ENCODE data around the gene TSKS.
"Not testable (repeated sequence)": the region's sequence is repeated elsewhere in the genome, so short reads cannot be mapped to it uniquely, and the experiment has no call there.

TSKS gene

DNA sequence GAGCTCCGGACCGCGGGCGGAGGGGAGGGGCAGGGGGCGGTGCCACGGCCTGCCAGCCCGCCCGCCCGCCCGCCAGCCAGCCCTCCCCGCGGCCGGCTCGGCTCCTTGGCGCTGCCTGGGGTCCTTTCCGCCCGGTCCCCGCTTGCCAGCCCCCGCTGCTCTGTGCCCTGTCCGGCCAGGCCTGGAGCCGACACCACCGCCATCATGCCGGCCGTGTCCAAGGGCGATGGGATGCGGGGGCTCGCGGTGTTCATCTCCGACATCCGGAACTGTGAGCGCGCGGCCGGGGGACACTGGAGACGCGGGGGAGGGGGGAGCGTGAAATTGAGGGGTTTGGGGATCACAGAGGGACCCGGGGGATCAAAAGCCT, 3.8 kb upstream of the TSKS start, which contains the start of gene AP2A1:
Gene AP2A1, plus strand, starts transcription at position 72 of the 370 bp plus-strand sequence. Its CDS starts 133 bp downstream, at position 205.
- DNase-seq (ENCODE audit: low read depth) = no peak

DNA sequence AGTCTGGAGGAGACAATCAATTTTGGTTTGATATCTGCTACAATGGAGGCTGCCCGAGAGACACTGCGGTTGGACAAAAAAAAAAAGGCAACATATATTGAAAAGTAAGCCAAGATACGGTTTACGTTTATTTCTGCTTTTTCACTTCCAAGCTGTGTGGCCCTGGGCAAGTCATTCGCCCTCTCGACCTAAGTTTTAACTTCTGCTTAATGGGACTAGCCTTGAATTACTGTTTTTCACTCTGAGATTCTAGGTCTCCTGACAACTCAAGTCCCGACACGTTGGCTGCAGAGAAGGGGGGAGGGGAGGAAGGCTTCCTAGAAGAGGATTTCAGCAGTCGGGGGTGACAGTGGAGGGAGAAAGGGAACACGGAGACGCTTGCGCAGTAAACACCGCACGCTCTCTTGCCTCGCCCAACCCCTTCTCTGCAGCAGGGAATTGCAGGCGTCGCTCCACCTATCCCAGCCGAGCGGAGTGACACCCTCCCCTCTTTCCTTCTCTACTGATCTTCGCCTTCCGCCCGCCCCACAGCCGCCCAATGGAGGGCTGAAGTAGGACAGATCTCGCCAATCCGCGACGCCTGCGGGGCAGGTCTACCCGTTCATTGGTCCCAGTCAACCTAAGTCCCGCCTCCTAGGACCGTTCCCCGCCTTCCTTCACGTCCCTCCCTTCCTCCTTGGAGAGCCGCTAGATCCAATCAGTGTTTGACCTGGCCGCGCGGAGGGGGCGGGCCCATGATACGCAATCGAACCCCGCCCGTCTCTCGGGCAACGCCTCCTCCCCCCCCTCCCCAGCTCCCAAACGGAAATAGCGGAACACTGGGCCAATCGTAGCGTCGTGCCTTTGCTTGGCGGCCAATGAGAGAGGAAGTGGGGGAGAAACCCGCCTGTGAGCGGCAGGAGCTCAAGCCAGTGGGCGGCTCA, 3.2 kb upstream of the TSKS start:
- peak; percentile 98 for DNase-seq (ENCODE audit: low read depth)

DNA sequence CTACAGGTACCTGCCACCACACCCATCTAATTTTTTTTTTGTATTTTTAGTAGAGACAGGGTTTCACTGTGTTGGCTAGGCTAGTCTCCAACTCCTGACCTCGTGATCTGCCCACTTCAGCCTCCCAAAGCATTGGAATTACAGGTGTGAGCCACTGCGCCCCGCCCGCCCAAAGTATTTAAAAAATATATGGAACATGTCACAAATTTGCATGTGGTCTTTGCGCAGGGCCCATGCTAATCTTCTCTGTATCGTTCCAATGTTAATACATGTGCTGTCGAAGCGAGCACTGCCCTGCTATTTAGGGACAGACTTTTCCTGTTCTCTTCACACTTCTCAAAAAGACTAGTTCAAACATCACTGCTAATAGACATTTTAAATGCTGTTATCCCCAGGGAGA, 1.2 kb upstream of the TSKS start:
- DNase-seq (ENCODE audit: low read depth) = no peak

DNA sequence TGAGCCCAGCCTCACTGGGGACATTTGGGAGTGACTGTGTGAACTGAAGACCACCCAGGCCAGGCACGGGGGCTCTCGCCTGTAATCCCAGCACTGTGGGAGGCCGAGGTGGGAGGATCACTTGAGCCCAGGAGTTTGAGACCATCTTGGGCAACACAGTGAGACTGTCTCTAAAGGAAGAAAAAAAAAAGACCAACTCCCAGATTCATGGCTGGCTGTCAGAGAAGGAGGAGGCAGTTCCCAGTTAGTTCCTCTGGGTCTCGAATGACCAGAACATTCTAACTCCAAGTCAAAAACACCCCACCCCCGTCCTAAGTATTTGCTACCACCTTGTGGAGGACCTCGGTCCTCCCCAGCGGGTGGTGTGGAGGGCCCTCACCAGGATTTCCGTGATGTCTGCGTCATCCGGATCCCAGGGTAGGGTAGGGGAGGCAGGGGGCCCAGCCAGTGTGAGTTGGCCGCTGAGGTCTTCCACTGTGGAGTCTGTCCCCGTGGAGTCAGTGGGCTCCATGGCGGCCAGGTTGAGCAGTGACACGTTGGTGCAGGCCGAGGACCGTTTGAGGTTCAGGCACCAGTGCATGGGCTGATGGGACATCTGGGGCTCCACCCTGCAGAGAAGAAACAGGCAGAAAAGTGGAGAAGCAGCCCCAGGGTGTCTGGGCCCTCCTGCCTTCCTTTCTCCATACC, 1.3 kb downstream of the TSKS start:
- no peak for DNase-seq (ENCODE audit: low read depth)

DNA sequence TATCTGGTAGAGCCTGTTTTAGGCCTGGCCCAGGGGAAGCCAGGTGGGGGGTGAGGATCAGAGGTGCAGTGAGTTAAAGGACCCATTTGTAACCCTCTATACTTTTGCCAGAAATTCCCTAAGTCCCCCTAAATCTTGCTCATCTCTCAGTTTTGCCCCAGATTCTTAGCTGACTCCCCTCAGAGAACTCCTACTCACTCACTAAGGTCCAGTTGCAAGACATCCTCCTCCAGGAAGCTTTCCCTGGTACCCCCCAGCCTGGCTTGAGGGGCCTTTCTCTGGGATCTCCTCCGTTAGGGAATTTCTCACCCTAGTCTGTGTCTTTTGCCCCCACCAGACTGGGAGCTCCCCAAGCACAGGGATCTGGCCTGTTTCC, 1.9 kb downstream of the TSKS start:
- no peak for DNase-seq (ENCODE audit: low read depth)

DNA sequence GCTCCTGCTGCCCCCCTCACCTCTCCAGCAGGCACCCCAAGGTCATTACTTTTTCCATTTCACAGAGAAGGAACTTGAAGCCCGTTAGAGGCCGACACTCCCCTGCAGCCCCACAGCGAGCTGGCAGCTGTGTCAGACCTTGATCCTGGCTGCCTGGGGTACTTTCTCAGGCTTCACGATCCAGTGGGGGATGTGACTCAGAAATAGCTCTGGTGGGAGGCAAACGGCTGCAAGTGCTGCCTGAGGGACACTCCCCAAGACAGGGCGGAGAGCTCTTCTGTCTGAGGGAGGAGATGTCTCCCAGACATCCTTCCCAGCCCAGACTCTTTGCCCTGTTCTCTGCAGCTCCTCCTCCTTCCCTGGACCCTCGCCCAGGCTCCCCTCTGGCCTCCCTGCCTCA, 4.8 kb downstream of the TSKS start:
- DNase-seq (ENCODE audit: low read depth) = no peak

DNA sequence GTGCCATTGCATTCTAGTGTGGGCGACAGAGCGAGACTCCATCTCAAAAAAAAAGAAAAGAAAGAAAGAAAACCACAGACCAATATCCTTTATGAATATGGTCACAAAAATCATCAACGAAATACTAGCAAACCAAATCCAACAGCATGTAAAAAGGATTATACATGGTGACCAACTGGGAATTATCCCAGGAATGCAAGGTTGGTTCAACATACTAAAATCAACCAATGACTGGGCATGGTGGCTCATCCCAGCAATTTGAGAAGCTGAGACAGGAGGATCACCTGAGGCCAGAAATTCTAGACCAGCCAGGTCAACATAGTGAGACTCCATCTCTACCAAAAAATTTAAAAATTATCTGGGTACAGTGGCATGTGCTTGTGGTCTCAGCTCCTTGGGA, 7.2 kb downstream of the TSKS start:
- DNase-seq (ENCODE audit: low read depth) = no peak

DNA sequence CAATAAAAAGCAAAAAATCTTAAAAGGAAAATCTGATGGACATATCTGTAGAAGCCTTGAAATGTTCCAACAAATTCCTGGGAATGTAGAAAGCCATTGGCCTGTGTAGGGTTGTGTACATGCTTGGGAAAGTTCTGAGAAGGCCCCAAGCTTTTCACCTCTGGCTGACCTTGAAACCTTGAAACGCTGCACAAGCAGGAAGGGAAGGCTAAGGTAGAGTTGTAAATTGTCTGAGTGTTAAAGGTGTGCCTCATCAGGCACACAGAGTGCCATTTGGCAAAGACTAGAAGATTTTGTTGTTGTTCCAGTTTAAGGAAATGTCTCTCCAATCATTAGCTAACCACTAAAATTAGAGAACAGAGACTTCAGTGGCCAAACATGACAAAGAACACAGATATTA, 10.4 kb downstream of the TSKS start:
- no peak for DNase-seq (ENCODE audit: low read depth)

DNA sequence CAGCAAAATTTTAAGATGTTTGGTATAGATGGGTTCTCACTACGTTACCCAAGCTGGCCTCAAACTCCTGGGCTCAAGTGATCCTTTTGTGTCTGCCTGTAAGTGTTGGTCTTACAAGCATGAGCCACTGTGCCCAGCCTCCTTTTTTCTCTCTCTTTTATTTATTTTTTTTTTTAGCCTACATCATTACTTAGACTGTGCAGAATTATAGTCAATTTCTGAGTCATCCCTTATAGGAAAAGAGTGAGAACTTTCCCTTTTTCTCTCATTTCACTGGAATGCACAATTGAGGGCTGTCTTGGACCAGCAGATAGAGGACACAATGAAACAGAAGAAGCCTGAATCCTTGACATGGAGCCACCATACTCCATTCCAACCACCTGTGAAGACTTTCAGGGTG, 13.3 kb downstream of the TSKS start:
- no peak for DNase-seq (ENCODE audit: low read depth)

DNA sequence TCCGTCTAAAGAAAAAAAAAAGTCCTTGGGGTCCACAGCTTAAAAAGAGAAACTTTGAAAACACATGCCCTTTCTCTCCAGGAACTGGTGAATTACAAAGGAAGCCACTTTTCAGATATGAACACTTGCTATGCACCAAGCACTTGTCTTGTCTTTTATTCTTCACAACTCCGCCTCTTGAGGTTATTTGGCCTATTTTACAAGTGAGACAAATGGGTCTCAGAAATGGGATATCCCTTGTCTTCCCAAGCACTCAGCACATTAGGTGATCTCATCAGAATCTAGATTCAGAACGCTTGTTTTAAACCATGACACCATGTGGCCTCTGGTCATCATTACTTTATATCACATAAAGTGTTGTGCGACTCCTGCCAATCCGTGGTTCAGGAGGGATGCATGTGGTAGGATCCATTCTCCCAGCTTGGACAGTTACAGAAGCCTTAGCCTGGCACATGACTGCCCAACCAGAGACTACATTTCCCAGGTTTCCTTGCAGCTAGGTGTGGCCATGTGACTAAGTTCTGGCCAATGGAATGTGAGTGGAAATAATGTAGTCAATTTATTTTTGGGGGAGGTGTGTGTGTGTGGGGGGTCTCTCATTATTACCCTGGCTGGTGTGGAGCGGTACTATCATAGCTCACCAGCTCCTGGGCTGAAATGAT, 13.9 kb downstream of the TSKS start:
- DNase-seq (ENCODE audit: low read depth) = no peak

DNA sequence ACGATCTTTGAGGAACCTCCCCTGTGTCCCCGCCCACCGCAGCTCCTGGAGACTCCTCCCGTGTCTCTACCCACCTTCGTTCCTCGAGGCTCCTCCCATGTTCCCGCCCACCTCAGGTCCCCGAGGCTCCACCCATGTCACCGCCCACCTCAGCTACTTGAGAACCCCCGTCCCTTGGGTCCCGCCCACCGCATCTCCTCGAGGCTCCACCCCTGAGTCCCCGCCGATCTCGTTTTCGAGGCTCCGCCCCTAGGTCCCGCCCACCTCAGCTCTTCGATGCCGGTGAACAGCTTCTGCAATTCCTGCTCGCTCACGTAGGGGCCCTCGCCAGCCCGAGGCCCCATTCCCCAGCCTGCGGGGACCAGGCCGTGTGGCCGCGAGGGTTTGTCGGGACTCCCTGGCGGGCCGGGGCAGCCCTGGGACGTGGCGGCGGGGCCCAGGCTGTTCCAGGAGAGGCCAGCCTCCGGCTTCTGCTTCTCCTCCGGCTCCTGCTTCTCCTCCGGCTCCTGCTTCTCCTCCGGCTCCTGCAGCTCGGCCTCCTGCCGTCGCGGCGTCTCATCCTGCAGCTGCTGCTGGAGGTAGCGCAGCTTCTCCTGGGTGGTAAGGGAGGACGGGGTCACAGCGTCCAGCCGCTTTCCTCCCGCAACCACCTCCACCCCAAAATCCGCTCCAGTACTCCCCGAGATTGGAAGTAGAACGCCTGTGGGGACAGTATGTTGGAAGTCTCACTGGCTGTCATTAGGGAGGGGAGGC, 16.7 kb downstream of the TSKS start:
- peak; percentile 66 for DNase-seq (ENCODE audit: low read depth)

DNA sequence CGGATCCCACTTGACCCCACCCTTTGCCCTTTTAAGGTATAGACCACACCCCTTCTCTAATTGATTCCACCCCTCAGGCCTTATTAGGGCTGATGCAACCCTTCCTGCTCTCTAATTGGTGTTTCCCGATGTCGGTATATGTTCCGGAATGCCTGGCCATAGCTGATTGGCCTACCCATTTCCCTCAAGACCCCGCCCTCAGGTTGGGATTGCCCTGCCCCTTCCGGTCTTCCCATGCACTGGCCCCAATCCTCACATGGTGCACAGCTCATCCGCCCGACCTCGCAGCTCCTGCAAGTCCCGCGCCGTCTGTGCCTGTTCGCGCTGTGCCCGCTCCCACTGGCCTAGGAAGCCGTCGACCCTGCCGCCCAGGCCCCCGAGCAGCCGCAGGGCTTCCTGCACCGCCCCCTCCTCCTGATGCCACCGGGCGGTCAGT, 18.1 kb downstream of the TSKS start:
- no peak for DNase-seq (ENCODE audit: low read depth)

DNA sequence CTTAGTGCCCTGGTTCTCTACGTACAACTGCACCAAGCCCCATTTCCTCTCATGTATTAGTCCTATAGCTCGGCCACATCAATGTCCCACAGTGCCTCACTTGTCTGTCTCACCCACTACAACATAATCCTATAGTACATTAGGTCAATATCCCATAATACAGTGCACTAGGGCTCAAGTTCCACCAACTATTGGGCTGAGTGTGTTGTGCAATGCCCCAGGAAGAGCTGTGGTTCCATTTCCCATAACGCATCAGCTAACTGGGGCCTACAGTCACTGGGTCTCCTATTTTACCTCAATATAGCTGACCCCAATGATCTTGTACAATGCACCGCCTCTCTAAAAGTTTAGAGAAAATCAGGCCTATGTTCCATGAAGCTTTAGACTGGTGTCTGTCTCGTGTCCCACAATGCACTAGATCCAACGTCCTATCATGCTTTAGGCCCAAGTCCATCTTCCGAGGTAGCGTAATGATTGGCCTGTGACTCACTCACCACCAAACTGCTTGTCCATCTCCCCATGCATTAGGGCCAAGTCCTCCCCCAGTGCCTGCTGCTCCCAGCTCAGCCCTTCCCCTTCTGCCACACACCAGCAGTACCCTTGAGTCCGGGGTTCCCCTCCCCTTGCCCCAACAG, 21.8 kb downstream of the TSKS start:
- DNase-seq (ENCODE audit: low read depth) = no peak

DNA sequence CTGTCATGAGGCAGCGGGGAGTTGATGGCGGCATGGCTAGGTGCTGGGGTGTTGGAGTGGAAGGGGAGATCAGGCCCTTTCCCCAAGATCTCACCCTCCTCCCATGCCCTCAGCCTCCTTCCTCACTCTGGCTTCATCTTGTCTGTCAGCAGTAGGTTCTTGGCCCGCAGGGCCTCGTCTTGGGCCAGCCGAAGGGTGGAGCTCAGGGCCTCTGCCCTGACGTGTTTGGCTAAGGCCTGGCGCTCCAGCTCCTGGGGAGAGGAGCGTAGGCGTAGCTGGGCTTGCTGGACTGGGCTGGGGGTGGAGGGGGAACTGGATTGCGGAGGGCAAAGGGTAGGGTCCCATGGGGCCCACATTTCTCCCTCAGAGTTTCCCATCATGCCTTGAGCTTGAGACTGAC, 23.2 kb downstream of the TSKS start:
- DNase-seq (ENCODE audit: low read depth) = no peak

DNA sequence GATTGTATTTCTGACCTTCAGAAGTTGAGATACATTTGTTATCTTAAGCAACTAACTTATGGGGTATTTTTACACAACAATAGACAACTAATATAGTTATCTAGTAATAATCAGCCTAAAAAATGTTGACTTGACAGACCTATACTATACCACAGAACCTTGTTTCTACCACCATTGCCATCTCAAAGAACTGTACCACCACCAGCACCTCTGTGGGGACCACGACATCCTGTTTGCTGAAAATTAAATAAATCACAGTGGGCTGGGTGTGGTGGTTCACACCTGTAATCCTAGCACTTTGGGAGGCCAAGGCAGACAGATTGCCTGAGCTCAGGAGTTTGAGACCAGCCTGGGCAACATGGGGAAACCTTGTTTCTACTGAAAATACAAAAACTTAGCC, 24.0 kb downstream of the TSKS start:
- no peak for DNase-seq (ENCODE audit: low read depth)

DNA sequence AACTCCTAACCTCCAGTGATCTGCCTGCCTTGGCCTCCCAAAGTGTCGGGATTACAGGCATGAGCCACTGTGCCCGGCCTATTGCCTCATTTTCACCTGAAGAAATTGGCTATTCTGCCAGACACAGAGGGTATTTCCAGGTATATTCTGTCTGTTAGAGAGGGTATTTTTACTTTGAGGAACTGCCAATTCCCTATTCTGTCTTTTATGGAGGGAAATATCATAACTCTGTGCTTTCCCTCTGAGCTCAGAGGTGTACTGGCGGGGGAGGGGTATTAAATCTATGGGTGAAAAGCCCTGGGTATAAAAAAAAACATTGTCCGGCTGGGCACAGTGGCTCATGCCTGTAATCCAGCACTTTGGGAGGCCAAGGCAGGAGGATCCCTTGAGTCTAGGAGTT, 24.8 kb downstream of the TSKS start:
- DNase-seq (ENCODE audit: low read depth) = no peak

DNA sequence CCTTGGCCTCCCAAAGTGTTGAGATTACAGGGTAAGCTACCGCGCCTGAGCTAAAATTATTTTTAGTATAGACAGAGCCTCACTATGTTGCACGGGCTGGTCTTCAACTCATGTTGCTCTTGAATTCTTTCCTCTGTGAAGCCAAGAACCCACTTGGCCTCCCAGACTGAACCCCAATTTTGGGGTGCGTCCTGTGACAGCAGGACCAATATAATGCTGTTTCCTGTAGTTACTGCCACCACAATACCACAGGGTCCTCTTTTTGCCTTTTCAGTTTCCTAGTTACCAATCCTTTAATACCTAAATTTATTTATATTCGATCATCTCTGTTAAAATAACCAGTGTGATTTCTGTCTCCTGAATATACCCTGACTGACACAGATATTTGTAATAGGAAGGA, 32.9 kb downstream of the TSKS start:
- DNase-seq (ENCODE audit: low read depth) = no peak

DNA sequence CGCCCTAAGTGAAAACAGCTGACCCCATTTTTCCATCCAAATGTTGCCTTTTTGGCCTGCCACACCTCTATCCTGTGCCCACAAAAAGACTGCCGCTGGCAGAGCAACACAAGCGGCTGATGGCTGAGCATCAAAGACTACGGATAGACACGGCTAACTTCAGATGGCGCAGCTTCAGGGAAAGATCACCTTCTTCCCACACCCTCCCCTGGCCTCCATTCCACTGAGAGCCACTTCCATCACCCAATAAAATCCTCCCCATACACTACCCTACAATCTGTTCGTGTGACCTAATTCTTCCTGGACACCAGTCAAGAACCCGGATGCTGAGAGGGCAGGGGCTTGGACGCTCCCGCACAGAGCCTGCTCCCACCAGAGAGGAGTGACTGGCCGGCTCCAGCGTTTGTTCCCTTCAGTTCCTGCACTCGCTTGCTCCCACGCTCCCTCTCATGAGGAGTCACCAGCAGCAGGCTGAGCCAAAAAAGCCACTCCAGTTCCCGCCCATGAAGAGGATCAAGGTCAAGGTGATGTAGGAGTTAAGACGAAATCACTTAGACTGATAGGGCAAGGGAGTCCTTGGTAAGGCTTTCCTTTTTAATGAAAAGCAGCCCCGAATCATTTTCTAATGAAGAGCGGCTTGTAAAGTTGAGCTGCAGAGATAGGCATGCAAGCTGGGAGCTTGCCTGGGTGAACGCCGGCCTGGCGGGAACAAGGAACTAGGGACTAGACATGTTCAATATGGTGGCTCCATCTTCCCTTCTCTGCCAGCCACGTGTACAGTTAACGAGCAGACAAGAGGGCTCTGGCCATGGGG, 35.7 kb downstream of the TSKS start:
- DNase-seq (ENCODE audit: low read depth) = no peak

DNA sequence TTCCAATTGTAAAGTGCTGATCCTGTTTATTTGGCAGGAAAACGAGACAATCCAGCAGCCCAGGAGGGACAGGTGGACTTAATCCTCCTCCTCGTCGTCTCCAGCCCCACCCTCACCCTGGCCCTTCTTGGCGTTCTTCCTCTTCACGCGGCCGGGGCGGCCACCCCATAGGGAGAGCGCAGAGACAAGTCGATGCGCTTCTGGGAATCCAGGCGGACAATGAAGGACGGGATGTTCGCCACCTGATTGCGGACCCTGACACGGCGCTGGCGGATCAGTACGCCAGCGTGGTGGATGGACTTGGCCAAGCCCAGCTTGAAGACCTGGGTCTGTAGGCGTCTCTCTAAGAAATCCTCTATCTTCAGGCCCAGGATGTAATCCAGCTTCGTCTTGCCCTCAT, 43.7 kb downstream of the TSKS start:
- DNase-seq (ENCODE audit: low read depth) = not testable (repeated sequence)

DNA sequence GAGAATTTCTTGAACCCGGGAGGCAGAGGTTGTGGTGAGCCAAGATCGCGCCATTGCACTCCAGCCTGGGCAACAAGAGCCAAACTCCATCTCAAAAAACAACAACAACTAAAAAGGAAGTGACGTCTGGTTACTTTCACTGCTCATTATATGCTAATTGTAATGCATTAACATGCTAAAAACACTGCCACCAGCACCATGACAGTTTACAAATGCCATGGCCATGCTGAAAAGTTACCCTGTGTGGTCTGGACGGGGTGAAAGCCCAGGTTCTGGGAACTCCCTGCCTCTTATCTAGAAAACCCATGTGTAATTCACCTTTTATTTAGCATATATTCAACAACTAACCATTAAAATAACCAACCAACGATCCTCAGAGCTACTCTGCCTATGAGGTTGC, 44.1 kb downstream of the TSKS start:
- DNase-seq (ENCODE audit: low read depth) = no peak

DNA sequence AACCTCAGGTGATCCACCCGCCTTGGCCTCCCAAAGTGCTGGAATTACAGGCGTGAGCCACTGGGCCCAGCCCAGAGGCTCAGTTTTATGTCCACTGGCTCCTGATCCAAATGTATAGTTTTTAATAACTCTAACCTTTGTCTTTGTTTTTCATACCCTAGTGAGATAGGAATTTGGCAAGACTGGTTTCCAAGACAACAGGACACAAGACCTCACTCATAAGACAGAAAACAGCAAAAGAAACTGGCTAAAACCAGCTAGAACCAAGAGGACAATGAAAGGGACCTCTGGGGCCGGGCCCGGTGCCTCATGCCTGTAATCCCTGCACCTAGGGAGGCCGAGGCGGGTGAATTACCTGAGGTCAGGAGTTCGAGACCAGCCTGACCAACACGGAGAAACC, 44.6 kb downstream of the TSKS start:
- no peak for DNase-seq (ENCODE audit: low read depth)

Measured in activated T-cell treated with anti-CD3 and anti-CD28 coated beads for 48 hours (primary cell).